HFFc6 (cell line): ENCODE data around the gene ATP11A. TPM values are rescaled to one million over a fixed set of nuclear protein-coding genes. Genes with fewer than 3 reads are reported as not detected.

Experiments used
- DNase-seq: peaks from one replicate; pipeline ENCODE4 v3.0.0-alpha.2; 2018
- H3K27ac Mint-ChIP-seq: 2 replicates; pipeline ENCODE4 v1.8.0; 2020; ENCODE audit warnings: mild to moderate bottlenecking, mixed read lengths
- H3K27me3 Mint-ChIP-seq: 2 replicates; pipeline ENCODE4 v1.8.0; 2021; ENCODE audit warnings: mild to moderate bottlenecking, moderate library complexity, mixed read lengths; ENCODE audit not compliant: insufficient read depth
- H3K36me3 Mint-ChIP-seq: 2 replicates; pipeline ENCODE4 v1.8.0; 2021; ENCODE audit warnings: low read depth, mixed read lengths
- H3K4me1 Mint-ChIP-seq: 2 replicates; pipeline ENCODE4 v1.8.0; 2020; ENCODE audit warnings: low read depth, mixed read lengths
- H3K4me3 Mint-ChIP-seq: 2 replicates; pipeline ENCODE4 v1.8.0; 2020; ENCODE audit warnings: mild to moderate bottlenecking, moderate library complexity, mixed read lengths
- H3K9me3 Mint-ChIP-seq: 2 replicates; pipeline ENCODE4 v1.8.0; 2020; ENCODE audit warnings: mild to moderate bottlenecking, mixed read lengths
- total RNA-seq, 6 experiments: library from RNA; stranded (reverse); fragmentation: NEBNext Ultra II Directional; extraction: Animal tissue kit (Norgen Biotek cat#: 25700); gene quantifications; 2 replicates in 1 of 6; 3 replicates in 5 of 6; pipeline ENCODE4 v1.2.3, GENCODE V29; 2021
- TF ChIP-seq, protein P1 (sequence below): fragments of 200-600 bp; sonication (generic); IDR thresholded peaks from 2 replicates; pipeline ENCODE4 v1.5.0; 2021; ENCODE audit warnings: antibody characterized with exemption, mild to moderate bottlenecking

ATP11A gene
- total RNA-seq, 6 experiments from 2014 or later: 4.3 to 29.9 (median 6.5) TPM

- peaks cover 4% of the 10 kb centered on the region; the same call in 1 of the 2 replicates for H3K9me3 Mint-ChIP-seq
- H3K36me3 Mint-ChIP-seq: no peaks in the 10 kb centered on the region; the same call in 1 of the 2 replicates
- H3K4me3 Mint-ChIP-seq: no peak overlapping the region
- peaks cover 14% of the 10 kb centered on the region; the same call in 1 of the 2 replicates for H3K4me1 Mint-ChIP-seq
- DNase-seq: no peak
- TF ChIP-seq, protein P1, sequence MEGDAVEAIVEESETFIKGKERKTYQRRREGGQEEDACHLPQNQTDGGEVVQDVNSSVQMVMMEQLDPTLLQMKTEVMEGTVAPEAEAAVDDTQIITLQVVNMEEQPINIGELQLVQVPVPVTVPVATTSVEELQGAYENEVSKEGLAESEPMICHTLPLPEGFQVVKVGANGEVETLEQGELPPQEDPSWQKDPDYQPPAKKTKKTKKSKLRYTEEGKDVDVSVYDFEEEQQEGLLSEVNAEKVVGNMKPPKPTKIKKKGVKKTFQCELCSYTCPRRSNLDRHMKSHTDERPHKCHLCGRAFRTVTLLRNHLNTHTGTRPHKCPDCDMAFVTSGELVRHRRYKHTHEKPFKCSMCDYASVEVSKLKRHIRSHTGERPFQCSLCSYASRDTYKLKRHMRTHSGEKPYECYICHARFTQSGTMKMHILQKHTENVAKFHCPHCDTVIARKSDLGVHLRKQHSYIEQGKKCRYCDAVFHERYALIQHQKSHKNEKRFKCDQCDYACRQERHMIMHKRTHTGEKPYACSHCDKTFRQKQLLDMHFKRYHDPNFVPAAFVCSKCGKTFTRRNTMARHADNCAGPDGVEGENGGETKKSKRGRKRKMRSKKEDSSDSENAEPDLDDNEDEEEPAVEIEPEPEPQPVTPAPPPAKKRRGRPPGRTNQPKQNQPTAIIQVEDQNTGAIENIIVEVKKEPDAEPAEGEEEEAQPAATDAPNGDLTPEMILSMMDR: no peak
- H3K27ac Mint-ChIP-seq: no peak overlapping the region
- peaks cover 1% of the 10 kb centered on the region for H3K27me3 Mint-ChIP-seq
These were observed 74.2 kb downstream of the ATP11A start for GRCh38 chr13:112764028-112764427.

- TF ChIP-seq, protein P1: no peak
- no peak for DNase-seq
These were observed 75.2 kb downstream of the ATP11A start for GRCh38 chr13:112764864-112765561.

DNA sequence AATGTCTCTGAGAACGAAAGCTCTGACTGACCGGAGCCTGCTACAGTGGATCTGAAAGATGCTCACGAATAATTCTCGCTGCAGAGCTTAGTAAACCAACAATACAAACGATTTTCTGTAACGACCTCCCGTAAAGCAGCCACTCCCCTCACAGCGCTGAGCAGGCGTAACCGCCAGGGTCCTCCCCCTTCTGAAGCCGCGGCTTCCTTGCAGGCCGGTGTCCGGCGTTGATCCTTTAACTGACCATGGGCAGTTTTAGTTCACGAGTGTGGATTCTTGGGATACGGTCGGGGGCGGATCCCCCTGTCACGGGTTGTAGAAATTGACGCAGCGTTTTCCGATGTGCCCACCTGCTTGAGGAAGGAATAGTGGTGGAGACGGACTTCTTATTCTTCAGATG, 75.9 kb downstream of the ATP11A start:
- no peak overlapping the region for H3K27ac Mint-ChIP-seq
- TF ChIP-seq, protein P1: no peak
- DNase-seq: no peak

More at GRCh38 chr13:112764864-112765561, 75.2 kb downstream of the ATP11A start:
- no peak overlapping the region for H3K27ac Mint-ChIP-seq
- H3K36me3 Mint-ChIP-seq: no peaks in the 10 kb centered on the region; the same call in 1 of the 2 replicates
- H3K9me3 Mint-ChIP-seq: peaks cover 4% of the 10 kb centered on the region; the same call in 1 of the 2 replicates
- H3K4me3 Mint-ChIP-seq: no peak overlapping the region
- H3K4me1 Mint-ChIP-seq: peaks cover 10% of the 10 kb centered on the region; the same call in 1 of the 2 replicates
- H3K27me3 Mint-ChIP-seq: peaks cover 1% of the 10 kb centered on the region

DNA sequence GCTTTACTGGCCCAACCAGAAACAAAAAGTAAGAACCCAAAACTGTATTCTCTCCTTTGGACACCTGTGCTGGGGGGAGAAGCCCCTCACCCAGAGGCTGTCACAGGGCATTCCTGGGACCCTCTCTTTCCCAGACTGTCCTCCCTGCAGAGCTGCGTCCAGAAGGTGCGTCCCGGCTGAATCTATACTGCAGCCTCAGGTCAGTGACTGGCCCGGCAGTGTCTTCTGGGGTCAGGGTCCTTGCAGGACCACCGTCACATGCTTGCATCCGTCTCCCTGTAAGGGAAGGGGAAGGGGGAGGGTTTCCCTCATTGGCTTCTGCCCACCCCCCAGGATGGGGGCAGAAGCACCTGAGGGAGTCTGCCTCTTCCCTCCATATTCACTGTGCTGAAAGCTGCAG, 76.5 kb downstream of the ATP11A start:
- no peaks in the 10 kb centered on the region; the same call in 1 of the 2 replicates for H3K36me3 Mint-ChIP-seq
- no peak overlapping the region for H3K27ac Mint-ChIP-seq
- DNase-seq: no peak
- TF ChIP-seq, protein P1: no peak
- no peak overlapping the region for H3K4me3 Mint-ChIP-seq
- peaks cover 4% of the 10 kb centered on the region; the same call in 1 of the 2 replicates for H3K9me3 Mint-ChIP-seq
- H3K4me1 Mint-ChIP-seq: no peaks in the 10 kb centered on the region; the same call in 1 of the 2 replicates
- H3K27me3 Mint-ChIP-seq: peaks cover 1% of the 10 kb centered on the region

More for the DNA sequence above, 75.9 kb downstream of the ATP11A start:
- Mint-ChIP-seq H3K4me3 (no peak overlapping the region), H3K4me1 (peaks cover 3% of the 10 kb centered on the region; the same call in 1 of the 2 replicates), H3K36me3 (no peaks in the 10 kb centered on the region; the same call in 1 of the 2 replicates), H3K27me3 (peaks cover 1% of the 10 kb centered on the region), H3K9me3 (peaks cover 4% of the 10 kb centered on the region; the same call in 1 of the 2 replicates)

DNA sequence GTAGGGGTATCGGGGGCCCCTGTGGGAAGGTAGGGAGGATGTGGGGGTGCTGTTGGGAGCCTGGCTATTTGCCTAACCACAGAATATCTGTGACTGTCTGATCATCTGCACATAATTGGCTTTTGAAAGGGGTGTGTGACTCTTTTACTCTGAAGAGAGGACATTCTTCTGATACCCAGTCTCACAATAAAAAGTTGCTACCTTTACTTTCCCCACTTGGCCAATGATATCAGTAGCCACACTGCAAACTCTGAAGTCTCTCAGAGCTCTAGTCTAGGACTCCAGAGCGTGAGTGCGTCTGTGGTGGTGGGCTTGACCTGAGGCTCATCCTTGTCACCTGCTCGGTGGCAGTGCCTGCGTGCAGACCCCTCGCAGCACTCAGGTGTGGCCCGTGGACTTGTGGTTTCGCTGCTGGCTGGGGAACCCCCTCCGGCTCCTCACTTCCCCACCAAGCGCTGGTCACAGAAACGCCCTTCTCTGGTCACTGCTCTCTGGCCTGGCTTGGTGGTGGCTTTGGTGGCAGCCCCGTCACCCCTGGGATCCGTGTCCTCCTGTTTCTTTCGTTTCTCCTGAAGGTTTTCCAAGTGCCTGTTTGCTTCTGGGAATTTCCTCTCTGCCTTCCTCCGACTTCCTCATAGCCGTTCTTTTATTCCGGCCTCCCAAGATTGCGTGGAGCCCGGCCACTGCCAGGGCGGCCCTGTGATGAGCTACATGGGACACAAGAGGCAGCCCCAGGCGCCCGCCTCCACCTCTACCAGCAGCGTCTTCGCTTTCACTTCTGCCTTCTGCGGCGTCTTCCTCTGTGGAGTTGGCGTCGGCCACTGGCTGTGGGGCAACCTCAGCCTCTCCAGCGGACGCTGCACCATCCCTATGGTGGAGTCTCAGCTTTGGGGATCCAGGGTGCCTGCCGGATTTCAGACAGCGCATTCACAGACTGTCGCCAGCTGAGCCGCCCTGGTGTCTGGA, 78.0 kb downstream of the ATP11A start:
- no peak for DNase-seq
- Mint-ChIP-seq H3K9me3 (peaks cover 4% of the 10 kb centered on the region; the same call in 1 of the 2 replicates), H3K4me3 (no peak overlapping the region), H3K4me1 (no peaks in the 10 kb centered on the region; the same call in 1 of the 2 replicates), H3K27me3 (peaks cover 1% of the 10 kb centered on the region), H3K27ac (no peak overlapping the region), H3K36me3 (no peaks in the 10 kb centered on the region; the same call in 1 of the 2 replicates)
- TF ChIP-seq, protein P1: no peak
